Measurements from ENCODE around the gene WDFY4. TPM values are rescaled to one million over a fixed set of nuclear protein-coding genes. Genes with fewer than 3 reads are reported as not detected.
A peak's percentile ranks its signal among the peaks of the same experiment; 100 is the strongest.

WDFY4 gene
- total and polyA plus RNA-seq, 2 experiments from 2014 or later, result 0.14 TPM; not detected in 1

GRCh38 chr10:48648172-48648942 is 36.3 kb upstream of the WDFY4 start (continued):
- TF ChIP-seq, protein P1, sequence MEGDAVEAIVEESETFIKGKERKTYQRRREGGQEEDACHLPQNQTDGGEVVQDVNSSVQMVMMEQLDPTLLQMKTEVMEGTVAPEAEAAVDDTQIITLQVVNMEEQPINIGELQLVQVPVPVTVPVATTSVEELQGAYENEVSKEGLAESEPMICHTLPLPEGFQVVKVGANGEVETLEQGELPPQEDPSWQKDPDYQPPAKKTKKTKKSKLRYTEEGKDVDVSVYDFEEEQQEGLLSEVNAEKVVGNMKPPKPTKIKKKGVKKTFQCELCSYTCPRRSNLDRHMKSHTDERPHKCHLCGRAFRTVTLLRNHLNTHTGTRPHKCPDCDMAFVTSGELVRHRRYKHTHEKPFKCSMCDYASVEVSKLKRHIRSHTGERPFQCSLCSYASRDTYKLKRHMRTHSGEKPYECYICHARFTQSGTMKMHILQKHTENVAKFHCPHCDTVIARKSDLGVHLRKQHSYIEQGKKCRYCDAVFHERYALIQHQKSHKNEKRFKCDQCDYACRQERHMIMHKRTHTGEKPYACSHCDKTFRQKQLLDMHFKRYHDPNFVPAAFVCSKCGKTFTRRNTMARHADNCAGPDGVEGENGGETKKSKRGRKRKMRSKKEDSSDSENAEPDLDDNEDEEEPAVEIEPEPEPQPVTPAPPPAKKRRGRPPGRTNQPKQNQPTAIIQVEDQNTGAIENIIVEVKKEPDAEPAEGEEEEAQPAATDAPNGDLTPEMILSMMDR (conservative IDR thresholded peaks at IDR 0.05; ENCODE audit: low read depth in 2 of 2), result no peak
- TF ChIP-seq CREB1 (CRISPR knock-in tag; IDR thresholded peaks at IDR 0.05; ENCODE audit: low read depth) (no peak), ETS1 (IDR thresholded peaks at IDR 0.05) (no peak), EZH2 (IDR thresholded peaks at IDR 0.05; ENCODE audit: low read depth, unreplicated experiment) (no peak), EZH2phosphoT487 (IDR thresholded peaks at IDR 0.05; ENCODE audit: unreplicated experiment) (no peak), JUNB (IDR thresholded peaks at IDR 0.05; ENCODE audit: unreplicated experiment) (no peak)
- TF ChIP-seq, protein P2, sequence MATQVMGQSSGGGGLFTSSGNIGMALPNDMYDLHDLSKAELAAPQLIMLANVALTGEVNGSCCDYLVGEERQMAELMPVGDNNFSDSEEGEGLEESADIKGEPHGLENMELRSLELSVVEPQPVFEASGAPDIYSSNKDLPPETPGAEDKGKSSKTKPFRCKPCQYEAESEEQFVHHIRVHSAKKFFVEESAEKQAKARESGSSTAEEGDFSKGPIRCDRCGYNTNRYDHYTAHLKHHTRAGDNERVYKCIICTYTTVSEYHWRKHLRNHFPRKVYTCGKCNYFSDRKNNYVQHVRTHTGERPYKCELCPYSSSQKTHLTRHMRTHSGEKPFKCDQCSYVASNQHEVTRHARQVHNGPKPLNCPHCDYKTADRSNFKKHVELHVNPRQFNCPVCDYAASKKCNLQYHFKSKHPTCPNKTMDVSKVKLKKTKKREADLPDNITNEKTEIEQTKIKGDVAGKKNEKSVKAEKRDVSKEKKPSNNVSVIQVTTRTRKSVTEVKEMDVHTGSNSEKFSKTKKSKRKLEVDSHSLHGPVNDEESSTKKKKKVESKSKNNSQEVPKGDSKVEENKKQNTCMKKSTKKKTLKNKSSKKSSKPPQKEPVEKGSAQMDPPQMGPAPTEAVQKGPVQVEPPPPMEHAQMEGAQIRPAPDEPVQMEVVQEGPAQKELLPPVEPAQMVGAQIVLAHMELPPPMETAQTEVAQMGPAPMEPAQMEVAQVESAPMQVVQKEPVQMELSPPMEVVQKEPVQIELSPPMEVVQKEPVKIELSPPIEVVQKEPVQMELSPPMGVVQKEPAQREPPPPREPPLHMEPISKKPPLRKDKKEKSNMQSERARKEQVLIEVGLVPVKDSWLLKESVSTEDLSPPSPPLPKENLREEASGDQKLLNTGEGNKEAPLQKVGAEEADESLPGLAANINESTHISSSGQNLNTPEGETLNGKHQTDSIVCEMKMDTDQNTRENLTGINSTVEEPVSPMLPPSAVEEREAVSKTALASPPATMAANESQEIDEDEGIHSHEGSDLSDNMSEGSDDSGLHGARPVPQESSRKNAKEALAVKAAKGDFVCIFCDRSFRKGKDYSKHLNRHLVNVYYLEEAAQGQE (IDR thresholded peaks at IDR 0.05; ENCODE audit: unreplicated experiment), result no peak

DNA sequence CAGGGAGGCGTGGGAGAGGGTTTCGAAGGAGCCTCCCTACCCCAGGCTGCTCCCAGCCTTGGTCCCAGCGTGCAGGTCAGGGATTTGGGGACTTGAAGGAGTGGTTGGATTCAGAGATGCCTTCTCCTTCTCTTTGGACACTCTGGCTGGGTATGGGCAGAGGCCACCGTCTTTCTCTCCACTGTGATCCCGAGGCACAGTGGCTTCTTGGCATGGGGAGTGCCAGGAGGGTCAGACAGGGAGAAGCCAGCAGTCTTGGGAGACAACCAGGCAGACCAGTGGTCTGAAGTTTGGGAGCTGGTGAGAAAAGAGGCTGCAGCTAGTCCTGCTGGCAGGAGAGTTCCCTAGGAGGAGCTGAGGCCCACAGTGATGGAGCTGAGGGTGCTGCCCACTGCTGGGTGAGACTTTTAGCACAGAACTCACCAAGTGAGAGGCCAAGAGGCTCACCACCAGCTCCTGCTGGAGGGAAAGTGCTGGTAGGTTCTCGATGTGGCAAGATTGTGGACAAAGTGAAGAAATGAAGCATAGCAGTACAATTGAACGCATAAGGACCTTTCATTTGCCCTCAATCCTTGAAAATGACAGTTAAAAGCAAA is 35.2 kb upstream of the WDFY4 start:
- Histone ChIP-seq H3F3A (replicated peaks; ENCODE audit: low read depth) (no peaks in the 10 kb centered on the region), H3K36me3 (ENCODE audit: insufficient read depth) (no peaks in the 10 kb centered on the region), H3K4me1 (ENCODE audit: insufficient read depth) (no peaks in the 10 kb centered on the region), H3K27ac (ENCODE audit: low read depth) (no peak overlapping the region), H3K4me3 (no peak overlapping the region), H3K27me3 (ENCODE audit: insufficient read depth) (no peaks in the 10 kb centered on the region), H2AFZ (no peak overlapping the region), H3K4me2 (no peak overlapping the region), H3K9me2 (ENCODE audit: insufficient read depth) (no peaks in the 10 kb centered on the region), H3K79me2 (replicated peaks; ENCODE audit: insufficient read depth) (no peaks in the 10 kb centered on the region), H4K20me1 (replicated peaks; ENCODE audit: insufficient read depth) (no peaks in the 10 kb centered on the region)
- TF ChIP-seq EZH2 (IDR thresholded peaks at IDR 0.05; ENCODE audit: low read depth, unreplicated experiment), result no peak
- TF ChIP-seq, protein P1 (conservative IDR thresholded peaks at IDR 0.05; ENCODE audit: low read depth in 2 of 2), result 0 out of 4 replicates have a peak, but pooled peaks of 1 of the 2 experiments have one; percentile 11
- no peak for TF ChIP-seq STAT1 (IDR thresholded peaks at IDR 0.05; ENCODE audit: unreplicated experiment)
- no peak for TF ChIP-seq NANOG (IDR thresholded peaks at IDR 0.05; ENCODE audit: borderline replicate concordance)
- no peak for TF ChIP-seq EZH2phosphoT487 (IDR thresholded peaks at IDR 0.05; ENCODE audit: unreplicated experiment)
- no peak for TF ChIP-seq POLR2AphosphoS5 (IDR thresholded peaks at IDR 0.05; ENCODE audit: low read depth)
- no peak for TF ChIP-seq ETS1 (IDR thresholded peaks at IDR 0.05)
- no peak for TF ChIP-seq JUNB (IDR thresholded peaks at IDR 0.05; ENCODE audit: unreplicated experiment)
- no peak overlapping the region for H3K4me3 Mint-ChIP-seq
- H3K27ac Mint-ChIP-seq, result no peak overlapping the region
- ATAC-seq, result no peak; the same call in 2 of the 3 replicates
- H3K36me3 Mint-ChIP-seq (ENCODE audit: low read depth), result no peaks in the 10 kb centered on the region
- no peak for DNase-seq (ENCODE audit: low spot score)
- peaks cover 11% of the 10 kb centered on the region for H3K27me3 Mint-ChIP-seq (ENCODE audit: insufficient read depth, low read depth, poor library complexity)
- no peaks in the 10 kb centered on the region for H3K9me3 Mint-ChIP-seq
- no peaks in the 10 kb centered on the region; the same call in 2 of the 3 replicates for H3K4me1 Mint-ChIP-seq
